HG03064 (cell line): Measurements from ENCODE around the gene PSMB7.
A peak's percentile ranks its signal among the peaks of the same experiment; 100 is the strongest.

ENCODE experiments used
- ATAC-seq: cut with Tn5 transposase; IDR thresholded peaks from one replicate; pipeline ENCODE4 v1.9.1; 2021; ENCODE audit warnings: low read depth; ENCODE audit not compliant: unreplicated experiment

PSMB7 gene

GRCh38 chr9:124415102-124415851, at the start of gene PSMB7:
TSS of gene PSMB7 (minus strand) at chr9:124415442. CDS start at chr9:124415425, 17 bp downstream.
- ATAC-seq, result peak; percentile 87

DNA sequence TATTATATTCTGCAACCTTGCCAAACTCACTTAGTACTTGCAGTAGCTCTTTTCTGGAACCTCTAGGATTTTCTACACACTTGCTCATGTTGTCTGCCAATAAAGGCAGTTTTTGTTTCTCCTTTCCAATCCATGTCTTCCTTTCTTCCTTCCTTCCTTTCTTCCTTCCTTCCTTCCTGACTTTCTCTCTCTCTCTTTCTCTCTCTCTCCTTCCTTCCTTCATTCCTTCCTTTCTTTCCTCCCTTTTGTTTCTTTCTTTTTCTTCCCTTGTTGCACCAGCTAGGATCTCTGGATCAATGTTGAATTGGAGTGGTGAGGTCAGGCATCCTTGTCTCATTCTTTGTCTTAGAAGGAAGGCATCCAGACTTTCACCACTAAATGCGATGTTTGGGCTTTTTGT, 47.5 kb upstream of the PSMB7 start:
- no peak for ATAC-seq

GRCh38 chr9:124458441-124458840, 43.2 kb upstream of the PSMB7 start:
- no peak for ATAC-seq

DNA sequence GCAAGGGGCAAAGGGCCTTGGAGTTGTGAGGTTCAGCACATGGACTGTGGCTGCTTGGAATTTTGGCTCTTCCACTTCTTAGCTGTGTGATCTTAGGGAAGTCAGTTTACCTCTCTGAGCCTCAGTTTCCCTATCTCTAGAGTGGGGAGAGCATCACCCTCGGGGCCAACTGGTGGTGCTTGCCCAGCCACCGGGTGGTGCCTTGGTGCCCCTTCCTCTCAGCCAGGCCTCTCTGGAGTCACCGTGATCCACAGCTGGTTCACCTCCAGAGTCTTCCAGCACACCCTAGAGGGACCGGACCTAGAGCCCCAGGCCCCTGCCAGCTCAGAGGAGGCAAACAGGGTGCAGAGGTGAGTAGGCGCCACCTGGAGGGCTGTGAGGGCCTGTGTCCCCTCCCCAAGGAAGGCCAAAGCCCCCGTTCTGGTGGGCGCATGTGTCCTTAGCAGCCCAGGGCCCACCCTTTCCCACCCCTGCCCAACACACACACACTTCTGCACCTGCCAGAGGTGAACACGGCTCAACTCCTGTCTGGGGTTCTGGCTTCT, 42.7 kb upstream of the PSMB7 start:
- ATAC-seq, result no peak

DNA sequence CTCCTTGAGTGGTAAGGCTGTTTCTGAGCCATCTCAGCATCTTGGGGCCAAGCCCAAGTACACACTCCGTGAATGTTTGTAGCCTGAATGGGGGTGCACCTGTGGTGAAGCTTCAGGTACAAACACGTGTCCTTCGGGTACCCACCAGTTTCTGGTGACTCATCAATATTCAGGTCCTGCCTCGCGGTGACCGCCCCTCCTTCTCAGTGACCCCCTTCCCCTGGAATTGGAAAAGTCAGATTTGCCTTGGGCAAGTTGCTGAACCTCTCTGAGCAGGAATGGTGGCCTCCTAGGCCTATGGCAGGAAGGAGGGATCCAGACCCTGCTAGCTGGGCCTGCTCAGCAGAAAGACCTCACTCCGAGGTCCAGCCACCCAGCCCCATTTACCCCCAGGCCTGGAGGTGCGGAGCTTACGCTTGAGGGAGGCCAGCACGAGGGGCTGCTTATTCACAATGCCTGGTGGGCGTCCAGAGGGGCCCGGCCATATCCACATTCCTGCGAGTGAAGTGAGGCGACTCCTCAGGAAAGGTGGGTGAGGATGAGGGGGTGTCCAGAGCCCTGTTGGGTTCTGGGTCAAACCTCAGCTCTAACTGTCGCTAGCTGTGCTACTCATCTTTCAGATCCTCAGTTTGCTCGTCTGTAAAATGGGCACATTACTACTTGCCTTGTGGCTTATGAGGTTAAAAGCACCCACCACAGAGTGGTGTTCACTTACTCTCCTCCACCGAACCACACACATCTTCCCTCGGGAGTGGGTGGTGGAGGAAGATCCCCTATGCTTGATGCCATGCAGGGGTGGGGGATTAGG, 42.0 kb upstream of the PSMB7 start:
- no peak for ATAC-seq

- no peak for ATAC-seq
Observed at GRCh38 chr9:124456341-124457078, 41.3 kb upstream of the PSMB7 start.

DNA sequence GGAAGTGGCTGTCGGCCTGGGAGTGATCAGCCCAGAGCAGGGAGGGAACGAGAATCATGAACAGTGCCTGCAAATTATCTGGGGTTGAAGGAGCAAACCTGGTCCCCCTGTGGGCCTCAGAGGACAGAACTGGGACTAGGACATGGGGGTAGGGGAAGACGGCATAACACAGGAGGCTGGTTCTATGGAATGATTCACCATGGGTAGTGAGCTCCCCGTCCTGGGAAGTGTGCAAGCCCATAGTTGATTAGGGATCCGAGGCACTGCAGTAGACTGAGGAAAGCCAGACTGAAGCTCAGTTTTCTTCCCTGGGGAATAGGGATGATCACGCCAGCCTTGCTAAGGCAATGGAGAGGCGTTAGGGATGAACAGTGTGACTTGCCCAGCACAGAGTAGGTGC, 40.6 kb upstream of the PSMB7 start:
- ATAC-seq, result no peak

DNA sequence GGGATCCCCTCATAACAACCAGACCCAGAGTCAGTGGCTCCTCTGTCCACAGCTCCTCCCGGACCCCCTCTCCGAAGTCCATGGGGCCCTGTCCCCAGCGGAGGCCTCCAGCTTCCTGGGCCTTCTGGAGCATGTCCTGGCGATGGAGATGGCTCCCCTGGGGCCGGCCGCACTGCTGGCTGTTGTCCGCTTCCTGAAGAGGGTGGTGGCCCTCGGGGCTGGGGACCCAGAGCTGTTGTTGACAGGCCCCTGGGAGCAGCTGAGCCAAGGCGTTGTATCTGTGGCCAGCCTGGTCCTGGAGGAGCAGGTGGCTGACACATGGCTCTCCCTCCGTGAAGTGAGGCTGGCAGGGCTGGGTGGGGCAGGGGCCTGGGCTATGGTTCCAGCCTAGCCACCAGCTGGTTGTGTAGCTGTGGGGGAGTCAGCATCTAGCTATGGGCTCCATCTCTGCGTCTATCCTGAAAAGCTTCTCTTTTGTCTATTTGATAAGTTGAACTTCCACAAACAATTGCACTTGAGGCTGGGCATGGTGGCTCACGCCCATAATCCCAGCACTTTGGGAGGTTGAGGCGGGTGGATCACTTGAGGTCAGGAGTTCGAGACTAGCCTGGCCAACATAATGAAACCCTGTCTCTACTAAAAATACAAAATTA, 39.7 kb upstream of the PSMB7 start:
- ATAC-seq, result no peak

- ATAC-seq, result no peak
Observed at GRCh38 chr9:124454296-124454695, 39.1 kb upstream of the PSMB7 start.

DNA sequence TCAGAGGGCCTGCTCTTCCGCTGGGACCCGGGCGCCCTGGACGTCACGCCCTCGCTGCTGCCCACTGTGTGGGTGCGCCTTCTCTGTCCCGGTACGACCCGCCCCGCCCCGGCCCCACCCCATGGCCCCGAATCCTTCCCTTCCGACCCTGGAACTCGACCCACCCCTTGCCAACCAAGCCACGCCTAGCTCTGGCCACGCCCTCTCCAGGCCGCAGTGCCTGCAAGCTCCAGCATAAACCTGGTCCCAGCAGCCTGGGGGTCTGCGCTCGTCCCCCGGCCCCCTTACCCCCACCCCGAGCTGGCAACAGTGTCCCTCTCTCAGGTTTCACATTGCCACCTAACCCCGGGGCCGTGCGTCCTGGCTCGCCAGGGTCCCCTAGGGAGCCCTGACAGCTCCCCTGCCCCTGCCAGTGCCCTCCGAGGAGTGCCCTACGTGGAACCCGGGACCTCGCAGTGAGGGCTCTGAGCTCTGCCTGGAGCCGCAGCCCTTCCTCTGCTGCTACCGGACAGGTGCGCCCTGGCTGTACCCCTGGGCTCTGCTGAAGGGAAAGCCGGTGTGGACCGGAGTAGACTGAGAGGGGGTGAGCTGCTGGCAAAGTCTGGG, 38.4 kb upstream of the PSMB7 start:
- ATAC-seq, result no peak

- no peak for ATAC-seq
Observed at GRCh38 chr9:124452841-124453585, 37.8 kb upstream of the PSMB7 start.

- ATAC-seq, result no peak
Observed at GRCh38 chr9:124452326-124452725, 37.1 kb upstream of the PSMB7 start.

- ATAC-seq, result no peak
Observed at GRCh38 chr9:124450931-124451661, 35.9 kb upstream of the PSMB7 start.

- no peak for ATAC-seq
Observed at GRCh38 chr9:124450241-124450924, 35.1 kb upstream of the PSMB7 start, which contains the start of gene ADGRD2. TSS of gene ADGRD2 (plus strand) at chr9:124450451. CDS start at chr9:124451667, 1,216 bp downstream.

DNA sequence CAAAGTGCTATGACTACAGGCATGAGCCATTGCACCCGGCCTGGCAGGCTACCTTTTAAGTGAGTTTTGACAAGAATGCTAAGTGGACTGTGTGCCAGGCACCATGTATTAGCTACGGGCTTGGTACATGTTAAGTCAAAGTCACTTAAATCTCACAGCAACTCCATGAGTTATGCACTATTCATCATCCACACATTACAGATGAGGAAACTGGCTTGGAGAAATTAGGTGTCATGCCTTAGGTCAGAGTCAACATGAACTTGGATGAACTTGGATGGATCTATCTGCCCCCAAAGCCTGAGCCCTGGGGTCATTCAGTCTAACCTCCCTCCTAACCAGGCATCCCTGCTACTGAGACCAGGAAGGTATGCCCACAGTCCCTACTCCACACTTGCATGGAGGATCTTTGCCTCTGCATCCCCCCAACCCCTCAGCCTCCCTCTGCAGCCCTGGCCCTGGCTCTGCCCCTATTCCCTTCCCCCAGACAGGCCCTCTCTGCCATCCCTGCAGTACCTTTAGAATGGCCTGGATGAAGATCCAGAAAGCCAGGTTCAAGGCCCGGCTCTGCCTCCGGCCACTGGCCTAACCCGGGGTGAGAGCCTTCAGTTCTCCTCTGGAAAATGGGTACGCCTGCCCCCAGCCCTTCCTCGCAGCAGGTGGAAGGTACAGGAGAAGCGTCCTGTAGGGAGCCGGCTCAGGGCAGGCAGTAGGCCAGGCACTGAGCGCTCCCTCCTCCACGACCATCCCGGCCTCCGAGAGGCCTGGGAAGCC, 34.3 kb upstream of the PSMB7 start:
- no peak for ATAC-seq

- no peak for ATAC-seq
Observed at GRCh38 chr9:124448019-124448418, 32.8 kb upstream of the PSMB7 start.

DNA sequence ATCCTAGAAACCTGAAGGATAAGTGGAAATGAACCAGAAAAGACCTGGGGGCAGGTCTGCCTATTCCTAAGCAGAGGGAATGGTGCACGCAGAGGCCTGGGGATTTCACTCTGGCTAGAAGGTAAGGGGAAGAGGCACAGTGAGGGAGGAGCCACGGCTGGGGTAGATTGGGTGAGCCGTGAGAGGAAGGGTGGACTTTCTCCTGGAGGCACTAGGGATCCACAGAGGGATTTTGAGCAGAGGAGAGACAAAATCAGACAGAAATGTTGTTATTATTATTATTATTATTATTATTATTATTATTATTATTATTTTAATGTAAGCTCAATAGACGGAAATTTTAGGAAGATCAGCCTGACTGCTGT, 32.0 kb upstream of the PSMB7 start:
- ATAC-seq, result no peak
